Activated naive CD8-positive, alpha-beta T cell treated with anti-CD3 and anti-CD28 coated beads for 36 hours (primary cell): Measurements from ENCODE around the gene UNC80. TPM values are rescaled to one million over a fixed set of nuclear protein-coding genes. Genes with fewer than 3 reads are reported as not detected.

Experiments used
- DNase-seq: peaks from one replicate; pipeline ENCODE4 v3.0.0; 2021
- H3K27ac Mint-ChIP-seq: one replicate; pipeline ENCODE4 v1.8.0; 2022; ENCODE audit warnings: mild to moderate bottlenecking, moderate library complexity, mixed read lengths
- H3K27me3 Mint-ChIP-seq: one replicate; pipeline ENCODE4 v1.8.0; 2022; ENCODE audit warnings: mild to moderate bottlenecking, mixed read lengths
- H3K36me3 Mint-ChIP-seq: one replicate; pipeline ENCODE4 v1.8.0; 2021; ENCODE audit warnings: mild to moderate bottlenecking, mixed read lengths
- H3K4me1 Mint-ChIP-seq: one replicate; pipeline ENCODE4 v1.8.0; 2021; ENCODE audit warnings: mixed read lengths
- H3K4me3 Mint-ChIP-seq: one replicate; pipeline ENCODE4 v1.8.0; 2022; ENCODE audit warnings: mild to moderate bottlenecking, moderate library complexity, mixed read lengths
- H3K9me3 Mint-ChIP-seq: one replicate; pipeline ENCODE4 v1.8.0; 2022; ENCODE audit warnings: mixed read lengths
- total RNA-seq, 2 experiments: library from RNA; stranded (reverse); gene quantifications; one replicate each; pipeline ENCODE4 v1.2.3, GENCODE V29; 2021

Gene UNC80
- total RNA-seq, 2 experiments from 2014 or later: not detected

DNA sequence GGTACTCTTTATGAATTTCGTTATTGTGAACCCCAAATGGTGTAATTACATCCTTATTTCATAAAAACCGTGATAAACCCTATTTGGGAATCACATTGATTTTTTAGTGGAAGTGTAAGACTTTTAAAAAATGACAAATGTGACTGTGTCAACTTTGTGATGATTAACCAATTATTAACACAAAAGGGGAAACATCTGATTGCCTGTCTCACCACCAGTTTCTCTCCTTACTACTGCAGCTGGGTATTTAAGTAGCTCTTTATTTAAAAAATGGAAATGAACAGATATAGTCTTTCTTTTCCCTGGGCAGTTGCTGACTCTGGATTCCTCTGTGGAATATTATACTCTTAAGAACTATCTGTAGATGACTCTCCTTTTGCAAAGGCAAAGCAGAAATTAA lies 219.2 kb downstream of the UNC80 start:
- no peak for DNase-seq
- no peak overlapping the region for H3K27ac Mint-ChIP-seq
- no peak overlapping the region for H3K4me3 Mint-ChIP-seq
- H3K36me3 Mint-ChIP-seq: no peaks in the 10 kb centered on the region
- peaks cover 19% of the 10 kb centered on the region for H3K27me3 Mint-ChIP-seq
- H3K9me3 Mint-ChIP-seq: no peaks in the 10 kb centered on the region
- no peaks in the 10 kb centered on the region for H3K4me1 Mint-ChIP-seq

- H3K27ac Mint-ChIP-seq: no peak overlapping the region
- H3K4me1 Mint-ChIP-seq: peaks cover 2% of the 10 kb centered on the region
- H3K9me3 Mint-ChIP-seq: no peaks in the 10 kb centered on the region
- no peaks in the 10 kb centered on the region for H3K36me3 Mint-ChIP-seq
- no peak overlapping the region for H3K4me3 Mint-ChIP-seq
- no peak for DNase-seq
- peaks cover 16% of the 10 kb centered on the region for H3K27me3 Mint-ChIP-seq
Measured at GRCh38 chr2:209993968-209994367, 222.3 kb downstream of the UNC80 start.

GRCh38 chr2:209998596-209998995 lies 227.0 kb downstream of the UNC80 start:
- H3K27ac Mint-ChIP-seq: no peak overlapping the region
- no peak overlapping the region for H3K4me3 Mint-ChIP-seq
- H3K27me3 Mint-ChIP-seq: no peaks in the 10 kb centered on the region
- H3K9me3 Mint-ChIP-seq: peaks cover 3% of the 10 kb centered on the region
- H3K36me3 Mint-ChIP-seq: peaks cover 5% of the 10 kb centered on the region
- no peak for DNase-seq
- H3K4me1 Mint-ChIP-seq: peaks cover 14% of the 10 kb centered on the region

DNA sequence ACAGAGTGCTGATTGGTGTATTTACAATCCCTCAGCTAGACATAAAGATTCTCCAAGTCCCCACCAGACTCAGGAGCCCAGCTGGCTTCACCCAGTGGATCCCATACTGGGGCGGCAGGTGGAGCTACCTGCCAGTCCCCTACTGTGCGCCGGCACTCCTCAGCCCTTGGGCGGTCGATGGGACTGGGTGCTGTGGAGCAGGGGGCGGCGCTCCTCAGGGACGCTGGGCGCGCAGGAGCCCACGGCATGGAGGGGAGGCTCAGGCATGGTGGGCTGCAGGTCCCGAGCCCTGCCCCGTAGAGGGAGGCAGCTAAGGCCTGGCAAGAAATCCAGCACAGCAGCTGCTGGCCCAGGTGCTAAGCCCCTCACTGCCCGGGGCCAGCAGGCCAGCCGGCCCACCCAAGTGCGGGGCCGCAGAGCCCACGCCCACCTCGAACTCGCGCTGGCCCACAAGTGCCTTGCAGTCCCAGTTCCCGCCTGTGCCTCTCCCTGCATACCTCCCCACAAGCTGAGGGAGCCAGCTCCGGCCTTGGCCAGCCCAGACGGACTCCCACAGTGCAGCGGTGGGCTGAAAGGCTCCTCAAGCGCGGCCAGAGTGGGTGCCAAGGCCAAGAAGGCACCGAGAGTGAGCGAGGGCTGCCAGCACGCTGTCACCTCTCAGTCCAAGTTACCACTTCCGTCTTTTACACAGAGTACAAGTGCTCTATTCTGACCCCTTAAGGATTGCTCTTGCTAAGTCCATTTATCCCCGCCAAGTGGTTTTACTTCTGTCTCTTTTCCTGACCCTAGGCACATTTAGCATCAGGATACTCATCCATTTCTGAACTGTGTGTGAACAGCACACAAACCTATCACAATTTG lies 229.1 kb downstream of the UNC80 start:
- no peak overlapping the region for H3K4me3 Mint-ChIP-seq
- peaks cover 15% of the 10 kb centered on the region for H3K36me3 Mint-ChIP-seq
- no peak for DNase-seq
- H3K27ac Mint-ChIP-seq: no peak overlapping the region
- H3K27me3 Mint-ChIP-seq: no peaks in the 10 kb centered on the region
- peaks cover 30% of the 10 kb centered on the region for H3K4me1 Mint-ChIP-seq
- H3K9me3 Mint-ChIP-seq: peaks cover 3% of the 10 kb centered on the region

DNA sequence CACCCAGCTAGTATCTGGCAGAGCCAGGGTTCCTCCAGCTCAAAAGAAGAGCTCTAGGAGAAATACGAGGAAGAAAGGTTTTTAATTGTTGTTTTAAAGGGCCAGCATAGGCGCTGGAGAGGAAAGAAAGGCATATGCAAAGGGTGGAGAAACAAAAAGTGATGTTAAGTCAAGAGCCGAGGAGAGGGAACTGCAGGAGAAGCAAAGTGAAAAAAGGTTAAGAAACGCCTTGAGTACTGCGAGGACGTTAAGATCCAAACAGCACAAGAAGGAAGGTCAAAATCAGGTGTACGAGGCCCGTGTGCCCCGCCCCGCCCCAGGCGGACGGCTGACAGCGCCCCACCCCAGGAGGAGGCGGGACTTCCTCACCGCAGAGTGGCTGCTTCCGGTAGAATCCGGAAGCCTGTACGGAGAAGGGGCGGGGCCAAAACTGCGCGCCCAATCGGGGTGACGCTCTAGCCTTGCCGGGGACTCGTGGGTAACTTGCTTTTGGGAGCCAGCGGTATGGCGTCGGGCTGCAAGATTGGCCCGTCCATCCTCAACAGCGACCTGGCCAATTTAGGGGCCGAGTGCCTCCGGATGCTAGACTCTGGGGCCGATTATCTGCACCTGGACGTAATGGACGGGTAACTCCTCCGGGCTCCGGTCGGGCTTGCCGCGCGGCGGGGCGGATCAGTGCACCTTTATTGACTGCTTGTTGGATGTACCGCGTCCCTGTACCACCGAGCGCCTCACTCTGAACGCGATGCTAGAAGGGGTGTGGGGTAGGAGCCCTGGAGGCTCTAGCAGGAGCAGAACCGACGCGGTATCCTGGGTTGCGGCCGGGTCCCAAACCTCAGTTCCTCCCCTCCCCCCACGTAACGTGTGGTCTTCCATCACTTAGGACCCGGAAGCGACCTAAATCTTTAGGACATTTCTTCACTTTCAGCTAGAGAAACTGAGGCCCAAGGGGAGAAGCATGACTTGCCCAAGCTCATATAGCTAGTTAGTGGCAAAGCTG lies 230.8 kb downstream of the UNC80 start, which contains the start of gene RPE:
TSS of gene RPE (plus strand) at position 481 of the 1,000 bp plus-strand sequence. CDS start at position 505, 24 bp downstream.
- peak within 1 kb of the TSS; percentile 96 for H3K27ac Mint-ChIP-seq
- DNase-seq: peak; percentile 95
- peaks cover 3% of the 10 kb centered on the region for H3K9me3 Mint-ChIP-seq
- H3K36me3 Mint-ChIP-seq: peaks cover 19% of the 10 kb centered on the region
- no peaks in the 10 kb centered on the region for H3K27me3 Mint-ChIP-seq
- H3K4me3 Mint-ChIP-seq: peak within 1 kb of the TSS; percentile 92
- H3K4me1 Mint-ChIP-seq: peaks cover 43% of the 10 kb centered on the region

DNA sequence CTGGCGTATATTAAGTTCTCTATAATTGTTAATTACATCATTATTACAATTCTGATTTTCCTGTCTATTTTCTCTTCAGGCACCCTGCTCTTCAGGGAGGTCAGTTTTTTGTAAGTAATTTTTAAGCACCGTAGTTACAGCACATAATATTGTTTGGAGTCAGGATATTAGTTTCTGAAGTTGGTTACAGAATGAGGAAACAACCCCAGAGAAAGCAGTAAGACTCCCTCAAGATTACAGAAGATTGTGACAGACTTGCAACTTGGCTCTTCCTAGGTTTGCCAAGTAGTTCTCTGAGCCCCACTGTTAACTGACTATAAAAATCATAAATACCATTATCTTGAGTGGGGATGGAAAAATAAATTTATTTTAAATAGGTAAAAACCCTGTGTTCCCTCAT lies 231.7 kb downstream of the UNC80 start:
- DNase-seq: no peak
- Mint-ChIP-seq H3K4me3 (peak overlapping the region; percentile 92), H3K9me3 (peaks cover 3% of the 10 kb centered on the region), H3K4me1 (peaks cover 50% of the 10 kb centered on the region), H3K27ac (peak overlapping the region; percentile 96), H3K27me3 (no peaks in the 10 kb centered on the region), H3K36me3 (peaks cover 28% of the 10 kb centered on the region)

- DNase-seq: no peak
- H3K4me1 Mint-ChIP-seq: peaks cover 50% of the 10 kb centered on the region
- H3K27ac Mint-ChIP-seq: no peak overlapping the region
- no peaks in the 10 kb centered on the region for H3K27me3 Mint-ChIP-seq
- H3K36me3 Mint-ChIP-seq: peaks cover 30% of the 10 kb centered on the region
- peaks cover 3% of the 10 kb centered on the region for H3K9me3 Mint-ChIP-seq
- H3K4me3 Mint-ChIP-seq: peak overlapping the region; percentile 42
Measured at GRCh38 chr2:210004881-210005280, 233.2 kb downstream of the UNC80 start.

GRCh38 chr2:210007895-210008294 lies 236.3 kb downstream of the UNC80 start:
- Mint-ChIP-seq H3K27ac (no peak overlapping the region), H3K36me3 (peaks cover 40% of the 10 kb centered on the region), H3K4me3 (no peak overlapping the region), H3K4me1 (peaks cover 45% of the 10 kb centered on the region), H3K9me3 (no peaks in the 10 kb centered on the region), H3K27me3 (no peaks in the 10 kb centered on the region)
- DNase-seq: no peak

DNA sequence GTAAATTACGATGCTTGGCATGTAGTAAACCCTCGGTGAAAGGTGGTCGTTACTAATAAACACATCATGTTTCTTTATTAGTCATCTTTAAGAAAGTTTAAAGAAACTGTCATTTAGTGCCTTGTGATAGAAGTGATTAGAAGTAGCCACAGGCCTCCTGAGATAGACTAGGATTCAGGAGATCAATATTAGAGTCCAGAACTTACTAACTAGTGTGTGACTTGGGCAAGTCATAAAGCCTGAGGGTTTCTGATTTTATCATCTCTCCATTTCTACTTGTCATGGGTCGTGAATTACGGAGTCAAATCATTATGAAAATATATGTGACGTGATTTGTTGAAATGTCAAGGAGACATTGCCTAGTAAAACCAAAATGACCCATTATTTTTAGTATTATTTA lies 237.5 kb downstream of the UNC80 start:
- no peak for DNase-seq
- H3K36me3 Mint-ChIP-seq: peaks cover 35% of the 10 kb centered on the region
- H3K9me3 Mint-ChIP-seq: no peaks in the 10 kb centered on the region
- peaks cover 42% of the 10 kb centered on the region for H3K4me1 Mint-ChIP-seq
- no peaks in the 10 kb centered on the region for H3K27me3 Mint-ChIP-seq
- no peak overlapping the region for H3K4me3 Mint-ChIP-seq
- no peak overlapping the region for H3K27ac Mint-ChIP-seq

DNA sequence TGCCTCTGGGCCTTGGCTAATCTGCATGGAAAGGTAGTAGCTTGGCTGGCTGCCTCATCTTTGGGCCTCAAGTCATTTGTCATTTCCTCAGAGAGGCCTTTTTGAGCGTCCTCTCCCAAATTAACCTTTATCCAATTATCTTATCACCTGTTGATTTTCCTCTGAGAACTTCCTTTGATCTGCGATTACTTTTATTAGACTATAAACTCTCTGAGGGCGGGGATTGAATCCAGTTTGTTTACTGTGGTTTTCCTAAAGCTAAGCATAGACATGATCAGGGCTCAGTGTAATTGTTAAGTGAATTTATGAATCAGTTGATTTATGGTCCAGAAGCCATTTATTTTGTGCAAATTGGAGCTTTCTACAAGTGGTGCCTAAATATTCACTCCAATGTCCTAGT lies 238.3 kb downstream of the UNC80 start:
- no peak overlapping the region for H3K4me3 Mint-ChIP-seq
- no peak for DNase-seq
- H3K27ac Mint-ChIP-seq: no peak overlapping the region
- no peaks in the 10 kb centered on the region for H3K9me3 Mint-ChIP-seq
- no peaks in the 10 kb centered on the region for H3K27me3 Mint-ChIP-seq
- peaks cover 31% of the 10 kb centered on the region for H3K36me3 Mint-ChIP-seq
- peaks cover 37% of the 10 kb centered on the region for H3K4me1 Mint-ChIP-seq

- H3K4me1 Mint-ChIP-seq: peaks cover 3% of the 10 kb centered on the region
- H3K9me3 Mint-ChIP-seq: no peaks in the 10 kb centered on the region
- no peak for DNase-seq
- no peak overlapping the region for H3K27ac Mint-ChIP-seq
- H3K4me3 Mint-ChIP-seq: no peak overlapping the region
- H3K27me3 Mint-ChIP-seq: no peaks in the 10 kb centered on the region
- H3K36me3 Mint-ChIP-seq: peaks cover 11% of the 10 kb centered on the region
Measured at GRCh38 chr2:210020138-210020537, 248.5 kb downstream of the UNC80 start.

- H3K36me3 Mint-ChIP-seq: peaks cover 19% of the 10 kb centered on the region
- DNase-seq: no peak
- no peak overlapping the region for H3K4me3 Mint-ChIP-seq
- no peaks in the 10 kb centered on the region for H3K27me3 Mint-ChIP-seq
- peaks cover 3% of the 10 kb centered on the region for H3K4me1 Mint-ChIP-seq
- no peak overlapping the region for H3K27ac Mint-ChIP-seq
- no peaks in the 10 kb centered on the region for H3K9me3 Mint-ChIP-seq
Measured at GRCh38 chr2:210022824-210023223, 251.2 kb downstream of the UNC80 start.

- no peaks in the 10 kb centered on the region for H3K27me3 Mint-ChIP-seq
- peaks cover 23% of the 10 kb centered on the region for H3K36me3 Mint-ChIP-seq
- no peaks in the 10 kb centered on the region for H3K4me1 Mint-ChIP-seq
Measured at GRCh38 chr2:210027608-210028007, 256.0 kb downstream of the UNC80 start.

DNA sequence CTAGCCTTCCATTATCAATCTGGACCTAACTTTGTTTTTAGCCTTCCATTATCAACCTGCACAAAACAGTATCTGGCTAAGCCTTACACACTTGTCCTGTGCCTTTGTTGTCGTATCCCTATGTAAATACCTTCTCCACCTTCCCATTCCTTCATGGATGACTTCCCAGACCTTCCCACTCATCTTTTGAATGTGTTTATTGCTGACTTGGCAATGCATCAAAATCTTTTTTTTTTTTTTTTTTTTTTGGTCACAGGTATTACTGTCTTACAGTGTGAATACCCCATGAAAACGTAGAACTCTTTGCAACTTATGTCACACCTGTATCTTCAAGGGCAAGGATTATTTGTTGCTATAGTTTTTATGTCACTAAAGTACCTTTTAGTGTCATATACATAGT lies 256.5 kb downstream of the UNC80 start:
- no peak overlapping the region for H3K4me3 Mint-ChIP-seq
- H3K36me3 Mint-ChIP-seq: peaks cover 26% of the 10 kb centered on the region
- H3K9me3 Mint-ChIP-seq: peaks cover 6% of the 10 kb centered on the region
- no peak for DNase-seq
- H3K27ac Mint-ChIP-seq: no peak overlapping the region
- H3K27me3 Mint-ChIP-seq: no peaks in the 10 kb centered on the region
- H3K4me1 Mint-ChIP-seq: peaks cover 3% of the 10 kb centered on the region

More at GRCh38 chr2:210027608-210028007, 256.0 kb downstream of the UNC80 start:
- peaks cover under 1% of the 10 kb centered on the region for H3K9me3 Mint-ChIP-seq
- DNase-seq: no peak
- no peak overlapping the region for H3K4me3 Mint-ChIP-seq
- no peak overlapping the region for H3K27ac Mint-ChIP-seq

DNA sequence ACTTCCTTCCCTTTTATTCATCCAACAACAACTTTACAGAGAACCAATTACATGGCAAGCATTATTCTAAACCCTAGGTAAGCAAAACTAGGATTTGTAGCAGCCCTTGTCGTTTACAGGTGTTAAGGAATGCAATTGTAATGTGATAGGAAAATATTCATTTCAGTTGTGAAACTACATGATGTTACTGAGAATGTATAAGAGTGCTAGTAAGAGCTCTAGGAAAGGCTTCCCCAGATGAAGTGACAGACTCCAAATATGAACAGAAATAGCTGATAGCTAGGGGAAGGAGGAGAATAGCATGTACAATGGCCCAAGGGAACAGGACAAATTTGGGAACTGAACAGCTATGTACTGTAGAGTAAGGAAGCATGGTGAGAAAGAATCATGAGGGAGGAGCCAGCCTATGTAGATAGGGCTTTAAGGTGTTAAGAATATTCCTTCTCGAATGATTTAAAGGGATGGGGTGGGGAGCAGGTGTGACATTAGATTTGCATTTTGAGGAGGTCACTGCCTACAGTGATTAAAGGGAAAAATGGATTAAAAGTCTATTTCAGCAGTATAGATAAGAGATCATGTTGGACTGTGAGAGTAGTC lies 262.6 kb downstream of the UNC80 start:
- Mint-ChIP-seq H3K9me3 (peaks cover 6% of the 10 kb centered on the region), H3K4me3 (no peak overlapping the region), H3K27ac (no peak overlapping the region), H3K36me3 (peaks cover 25% of the 10 kb centered on the region), H3K4me1 (peaks cover 8% of the 10 kb centered on the region), H3K27me3 (no peaks in the 10 kb centered on the region)
- DNase-seq: no peak
